Measurements from ENCODE around the gene DIRAS3.

DNA sequence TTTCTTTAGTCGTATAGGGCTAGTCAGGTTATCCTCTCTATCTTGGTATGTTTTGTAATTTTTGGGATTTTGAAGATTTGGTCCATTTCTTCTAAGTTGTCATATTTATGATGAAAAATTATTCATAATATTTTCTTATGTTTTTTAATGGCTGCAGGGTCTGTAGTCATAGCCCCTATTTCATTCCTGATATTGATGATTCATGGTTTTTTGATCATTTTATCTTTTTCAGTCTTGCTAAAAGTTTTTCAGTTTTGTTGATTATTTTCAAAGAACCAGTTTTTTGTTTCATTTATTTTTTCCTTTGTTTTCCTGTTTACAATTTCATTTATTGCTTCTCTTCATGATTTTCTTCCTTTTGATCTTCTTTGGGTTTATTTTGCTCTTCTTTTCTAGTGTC is 50.2 kb downstream of the DIRAS3 start:
- TF ChIP-seq EZH2phosphoT487 (IDR thresholded peaks at IDR 0.05; ENCODE audit: borderline replicate concordance, low read depth) (no peak), YY1 (IDR thresholded peaks at IDR 0.05; ENCODE audit: low read depth) (no peak), RAD21 (IDR thresholded peaks at IDR 0.05; ENCODE audit: low read length) (no peak), EP300 (IDR thresholded peaks at IDR 0.05; ENCODE audit: borderline replicate concordance in 1 of 2, low read depth in 1 of 2, low read length in 1 of 2) (no peak)
- TF ChIP-seq, protein P1, sequence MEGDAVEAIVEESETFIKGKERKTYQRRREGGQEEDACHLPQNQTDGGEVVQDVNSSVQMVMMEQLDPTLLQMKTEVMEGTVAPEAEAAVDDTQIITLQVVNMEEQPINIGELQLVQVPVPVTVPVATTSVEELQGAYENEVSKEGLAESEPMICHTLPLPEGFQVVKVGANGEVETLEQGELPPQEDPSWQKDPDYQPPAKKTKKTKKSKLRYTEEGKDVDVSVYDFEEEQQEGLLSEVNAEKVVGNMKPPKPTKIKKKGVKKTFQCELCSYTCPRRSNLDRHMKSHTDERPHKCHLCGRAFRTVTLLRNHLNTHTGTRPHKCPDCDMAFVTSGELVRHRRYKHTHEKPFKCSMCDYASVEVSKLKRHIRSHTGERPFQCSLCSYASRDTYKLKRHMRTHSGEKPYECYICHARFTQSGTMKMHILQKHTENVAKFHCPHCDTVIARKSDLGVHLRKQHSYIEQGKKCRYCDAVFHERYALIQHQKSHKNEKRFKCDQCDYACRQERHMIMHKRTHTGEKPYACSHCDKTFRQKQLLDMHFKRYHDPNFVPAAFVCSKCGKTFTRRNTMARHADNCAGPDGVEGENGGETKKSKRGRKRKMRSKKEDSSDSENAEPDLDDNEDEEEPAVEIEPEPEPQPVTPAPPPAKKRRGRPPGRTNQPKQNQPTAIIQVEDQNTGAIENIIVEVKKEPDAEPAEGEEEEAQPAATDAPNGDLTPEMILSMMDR (IDR thresholded peaks at IDR 0.05), result no peak
